GM19324 (cell line): Measurements from ENCODE around the gene KAT6B.
"Not testable (repeated sequence)": the region's sequence is repeated elsewhere in the genome, so short reads cannot be mapped to it uniquely, and the experiment has no call there.

Experiments used
- ATAC-seq: cut with Tn5 transposase; IDR thresholded peaks from one replicate; pipeline ENCODE4 v1.9.1; 2021; ENCODE audit warnings: mild to moderate bottlenecking, moderate library complexity; ENCODE audit not compliant: unreplicated experiment, low FRiP score

The KAT6B gene

GRCh38 chr10:74913377-74913979, 87.1 kb downstream of the KAT6B start:
- ATAC-seq = no peak

DNA sequence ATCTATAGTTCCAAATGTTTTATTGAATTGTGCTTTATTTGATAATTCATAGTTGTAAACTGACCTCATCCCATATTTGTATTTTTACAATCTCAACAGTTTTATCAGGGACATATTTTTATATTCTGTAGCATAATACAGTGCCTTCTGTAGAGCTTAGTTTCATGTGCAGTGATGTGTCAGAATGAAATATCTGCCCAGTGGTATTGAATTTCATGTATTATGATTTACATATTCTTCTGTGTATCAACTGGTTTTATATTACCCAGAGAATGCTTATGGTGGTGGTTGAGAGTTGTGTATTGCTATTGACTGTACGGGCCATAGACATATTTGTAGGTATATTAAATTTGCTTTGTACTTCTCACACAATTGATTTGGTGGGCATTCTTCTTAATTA, 89.9 kb downstream of the KAT6B start:
- ATAC-seq = no peak

DNA sequence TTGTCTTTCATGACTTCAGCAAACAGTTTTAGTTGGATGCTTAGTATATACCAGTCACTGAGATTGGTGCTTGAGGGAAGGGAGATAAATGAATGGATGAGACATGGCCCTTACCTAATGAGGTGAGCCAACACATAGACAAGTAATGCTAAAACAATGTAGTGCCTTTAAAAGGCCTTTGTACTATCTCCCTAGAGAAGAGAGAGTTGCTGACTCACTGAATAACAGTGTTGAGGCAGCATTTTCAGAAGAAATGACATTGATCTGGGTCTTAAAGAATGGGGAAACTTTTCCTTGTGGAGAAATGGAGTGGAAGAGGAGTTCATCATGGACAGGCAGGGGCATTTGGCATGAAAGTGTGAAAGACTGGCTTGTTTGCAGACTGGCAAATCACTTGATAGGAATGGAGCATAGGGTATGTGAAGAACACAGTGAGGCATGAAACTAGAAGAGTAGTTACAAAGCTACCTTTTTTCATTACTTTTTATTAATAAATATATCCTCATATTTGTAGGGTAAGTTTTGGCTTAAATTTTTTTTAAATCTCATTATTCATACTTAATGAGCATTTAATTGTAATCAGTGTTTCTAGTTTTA, 91.2 kb downstream of the KAT6B start:
- no peak for ATAC-seq

DNA sequence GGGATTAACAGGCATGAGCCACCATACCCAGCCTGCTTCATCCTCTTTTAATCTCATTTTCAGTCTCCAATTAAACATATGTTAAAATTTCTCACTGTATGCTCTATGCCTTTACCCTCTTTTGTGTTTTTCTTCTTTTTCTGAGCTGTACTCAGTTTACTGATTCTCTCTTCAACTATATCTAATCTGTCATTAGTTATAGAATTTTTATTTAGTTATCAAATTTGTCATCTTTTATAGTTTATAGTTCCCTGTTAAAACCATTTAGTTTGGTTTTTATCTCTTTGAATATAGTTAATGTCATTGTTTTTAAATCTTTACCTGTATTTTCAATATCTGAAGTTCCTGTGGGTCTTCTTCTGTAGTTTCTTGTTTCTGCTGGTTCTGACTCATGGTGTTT, 93.3 kb downstream of the KAT6B start:
- no peak for ATAC-seq

DNA sequence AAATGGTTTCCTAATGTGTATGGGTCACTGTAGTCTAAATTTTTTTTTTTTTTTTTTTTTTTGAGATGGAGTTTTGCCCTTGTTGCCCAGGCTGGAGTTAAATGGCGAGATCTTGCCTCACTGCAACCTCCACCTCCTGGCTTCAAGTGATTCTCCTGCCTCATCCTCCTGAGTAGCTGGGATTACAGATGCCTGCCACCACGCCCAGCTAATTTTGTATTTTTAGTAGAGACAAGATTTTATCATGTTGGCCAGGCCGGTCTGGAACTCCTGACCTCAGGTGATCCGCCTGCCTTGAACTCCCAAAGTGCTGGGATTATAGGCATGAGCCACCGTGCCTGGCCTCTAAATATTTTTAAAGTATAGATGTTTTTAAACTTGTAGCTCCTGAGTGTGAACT, 94.7 kb downstream of the KAT6B start:
- ATAC-seq = not testable (repeated sequence)

GRCh38 chr10:74921744-74922143, 95.3 kb downstream of the KAT6B start:
- ATAC-seq = no peak

GRCh38 chr10:74922921-74923320, 96.5 kb downstream of the KAT6B start:
- ATAC-seq = no peak

DNA sequence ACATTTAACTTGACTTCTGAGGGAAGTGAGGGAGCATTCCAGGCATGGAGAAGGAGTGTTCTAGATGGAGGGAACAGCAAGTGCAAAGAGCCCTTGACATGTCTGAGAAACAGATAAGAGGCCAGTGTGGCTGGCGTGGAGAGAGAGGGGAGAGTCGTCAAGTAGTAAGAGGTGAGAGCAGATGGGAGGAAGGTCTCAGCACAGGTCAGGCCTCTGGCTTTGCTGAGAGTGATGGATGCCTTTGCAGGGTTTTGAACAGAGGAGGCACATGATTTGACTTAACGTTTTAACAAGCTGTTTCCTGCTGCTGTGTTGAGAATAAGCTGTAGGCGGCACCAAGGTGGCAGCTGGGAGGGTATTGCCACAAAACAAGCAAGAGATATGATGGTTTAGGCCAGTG, 97.2 kb downstream of the KAT6B start:
- no peak for ATAC-seq

GRCh38 chr10:74924251-74924963, 98.0 kb downstream of the KAT6B start:
- no peak for ATAC-seq

DNA sequence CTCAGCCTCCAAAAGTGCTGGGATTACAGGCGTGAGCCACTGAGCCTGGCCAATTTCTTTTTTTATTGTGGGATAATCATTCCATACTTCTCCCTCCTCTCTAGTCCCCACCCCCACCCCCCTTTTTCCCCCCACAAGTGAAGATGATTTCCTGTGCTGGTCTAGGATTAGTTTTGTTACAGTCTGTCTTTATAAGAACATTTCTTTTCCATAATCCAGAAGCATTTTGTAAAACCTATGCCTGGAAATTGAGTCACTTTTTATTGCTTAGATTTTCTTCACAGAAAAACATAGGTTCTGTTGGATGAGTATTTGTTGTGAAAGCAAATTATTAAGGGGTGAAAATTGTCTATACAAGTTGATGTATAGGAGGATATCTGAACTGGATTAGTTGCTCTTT, 98.9 kb downstream of the KAT6B start:
- ATAC-seq = no peak

DNA sequence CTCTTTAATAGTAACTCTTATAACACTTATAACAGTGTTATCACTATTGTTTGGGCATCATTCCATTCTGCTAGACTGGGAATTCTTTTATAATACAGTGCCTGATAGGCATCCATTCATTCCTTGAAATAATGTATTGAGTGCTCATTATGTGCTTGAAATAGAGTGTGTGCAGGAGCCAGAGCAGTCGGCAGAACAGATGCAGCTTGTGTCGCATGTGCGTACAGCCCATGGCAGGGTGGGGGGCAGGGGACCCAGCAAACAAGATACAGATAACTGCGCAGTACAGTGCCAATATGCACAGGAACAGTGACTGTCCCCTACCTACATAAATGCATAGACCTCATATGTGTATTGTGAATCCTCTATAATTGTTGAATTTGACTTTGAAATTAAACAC, 99.3 kb downstream of the KAT6B start:
- no peak for ATAC-seq

GRCh38 chr10:74926791-74927585, 100.6 kb downstream of the KAT6B start:
- ATAC-seq = no peak

DNA sequence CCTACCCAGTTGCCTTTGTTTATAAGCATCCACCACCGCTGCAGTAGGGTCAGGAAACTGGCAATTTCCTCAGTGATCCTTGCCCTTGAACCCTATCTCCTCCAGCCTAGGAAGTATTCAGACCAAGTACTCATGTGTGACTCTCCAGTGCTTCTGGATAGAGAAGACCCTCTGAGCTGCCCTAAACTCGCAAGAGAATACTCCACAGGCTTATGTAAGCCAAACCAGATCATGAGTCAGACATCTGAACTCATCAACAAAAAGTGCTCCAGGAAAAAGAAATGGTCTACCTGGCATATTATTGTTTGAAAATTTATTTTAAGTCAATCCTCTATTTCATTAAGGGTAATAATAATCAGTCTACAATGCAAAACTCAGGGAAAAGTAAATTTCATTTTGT, 101.3 kb downstream of the KAT6B start:
- no peak for ATAC-seq

DNA sequence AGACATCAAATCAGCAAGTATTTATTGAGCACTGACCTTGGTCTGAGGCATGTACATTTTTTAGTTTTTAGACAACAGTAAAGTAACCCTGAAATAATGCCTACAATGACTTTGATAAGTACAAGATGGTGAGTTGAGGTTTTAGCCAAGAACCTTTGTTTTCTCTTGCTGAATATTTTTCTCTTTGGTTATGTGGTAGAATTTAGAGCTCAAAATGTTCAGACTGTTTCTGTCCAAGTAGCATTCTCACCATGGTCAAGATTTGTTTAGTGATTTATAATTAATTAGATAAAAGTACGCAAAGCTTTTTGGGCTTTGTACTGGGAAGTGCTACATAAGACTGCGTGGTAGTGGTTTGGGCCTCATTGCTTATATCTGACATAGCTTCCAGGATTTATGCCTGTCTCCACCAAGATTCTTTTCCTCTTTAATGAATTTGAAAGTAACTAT, 102.4 kb downstream of the KAT6B start:
- no peak for ATAC-seq

DNA sequence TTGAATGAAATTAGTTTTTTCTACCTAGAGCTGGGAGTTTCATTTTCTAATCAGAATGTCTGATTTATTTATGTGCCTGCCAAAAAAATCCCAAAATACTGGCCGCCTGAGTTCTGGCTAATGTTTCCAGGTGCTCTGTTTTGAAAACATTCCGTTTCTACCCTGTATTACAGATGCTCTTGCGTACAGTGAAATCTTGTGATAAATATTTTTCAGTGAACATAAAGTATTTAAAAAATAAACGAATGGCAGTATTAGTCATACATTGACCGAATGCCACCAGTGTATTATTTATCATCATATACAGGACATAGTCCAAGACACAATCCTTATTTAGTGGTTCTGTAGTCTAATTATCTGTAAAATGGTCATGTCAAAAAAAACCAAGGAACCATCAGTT, 102.8 kb downstream of the KAT6B start:
- ATAC-seq = no peak

DNA sequence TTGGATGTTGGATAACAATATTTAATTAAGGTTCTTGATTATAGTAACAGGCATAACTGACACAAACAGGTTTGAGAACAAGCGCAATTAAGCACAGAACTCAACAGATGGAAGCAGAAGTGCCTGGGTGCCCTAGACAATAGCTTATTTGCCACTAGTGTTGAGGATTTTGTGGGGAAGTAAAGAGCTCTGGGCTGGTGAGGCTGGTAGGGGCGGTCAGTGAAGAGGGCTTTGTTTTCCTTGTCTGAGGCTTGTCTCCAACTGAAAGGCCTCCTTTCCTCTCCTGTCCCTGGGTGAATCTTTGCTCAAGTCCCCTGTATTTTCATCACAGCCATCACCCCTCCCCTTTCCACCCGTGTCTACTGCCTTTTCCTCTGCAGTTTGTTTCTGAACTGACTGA, 104.6 kb downstream of the KAT6B start:
- ATAC-seq = no peak

DNA sequence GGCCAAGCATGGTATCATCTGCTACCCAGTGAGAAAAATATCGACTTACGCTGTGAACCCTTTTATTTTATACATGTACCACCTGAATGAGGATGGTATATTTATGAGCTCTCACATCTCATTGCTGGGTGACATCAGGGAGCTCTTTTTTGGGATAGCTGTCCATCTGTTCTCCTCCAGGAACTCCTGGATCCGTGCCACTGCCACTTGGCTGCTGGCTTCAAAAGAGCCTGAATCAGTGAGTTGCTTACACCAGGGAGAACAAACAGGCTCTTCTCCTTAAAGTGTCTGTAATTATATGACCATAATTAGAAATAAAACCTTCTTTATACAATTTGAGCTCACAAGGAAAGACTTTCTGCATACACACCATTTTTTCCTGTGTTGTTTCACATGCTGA, 106.2 kb downstream of the KAT6B start:
- no peak for ATAC-seq

DNA sequence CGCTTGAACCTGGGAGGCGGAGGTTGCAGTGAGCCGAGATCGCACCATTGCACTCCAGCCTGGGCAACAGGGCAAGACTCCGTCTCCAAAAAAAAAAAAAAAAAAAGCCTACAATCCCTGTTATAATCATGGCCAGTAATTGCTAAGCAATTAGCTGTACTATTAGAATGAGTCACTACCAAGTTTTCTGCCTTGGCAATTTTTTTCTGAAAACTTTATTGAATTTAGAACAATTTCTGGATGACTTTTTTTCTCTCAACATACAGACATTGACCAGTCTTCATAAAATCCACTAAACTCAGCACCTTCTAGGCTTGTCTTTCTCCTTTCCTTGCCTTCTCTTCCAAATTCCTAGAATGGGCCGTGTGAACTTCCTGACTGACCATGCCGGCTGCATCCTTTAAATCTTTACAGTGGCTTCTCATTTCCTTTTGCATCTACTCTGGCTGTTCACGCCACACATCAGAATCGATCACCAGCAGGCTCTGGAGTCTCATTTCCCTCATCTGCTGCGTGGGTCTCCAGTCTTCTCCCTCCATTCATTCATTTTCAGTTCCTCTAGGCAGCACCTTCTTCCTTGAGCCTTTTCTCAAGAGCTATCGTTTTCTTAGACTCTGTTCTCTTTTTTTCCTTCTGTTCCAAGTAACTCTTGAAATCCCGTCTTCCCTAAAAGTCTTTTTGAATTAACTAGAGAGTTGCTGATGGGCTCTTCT, 107.9 kb downstream of the KAT6B start:
- no peak for ATAC-seq

- no peak for ATAC-seq
These were observed 110.3 kb downstream of the KAT6B start for GRCh38 chr10:74936577-74937265.

- ATAC-seq = no peak
These were observed 111.0 kb downstream of the KAT6B start for GRCh38 chr10:74937266-74937856.
